ENCODE results near the gene SPOUT1.
"Not testable (repeated sequence)": the region's sequence is repeated elsewhere in the genome, so short reads cannot be mapped to it uniquely, and the experiment has no call there.

SPOUT1 gene

DNA sequence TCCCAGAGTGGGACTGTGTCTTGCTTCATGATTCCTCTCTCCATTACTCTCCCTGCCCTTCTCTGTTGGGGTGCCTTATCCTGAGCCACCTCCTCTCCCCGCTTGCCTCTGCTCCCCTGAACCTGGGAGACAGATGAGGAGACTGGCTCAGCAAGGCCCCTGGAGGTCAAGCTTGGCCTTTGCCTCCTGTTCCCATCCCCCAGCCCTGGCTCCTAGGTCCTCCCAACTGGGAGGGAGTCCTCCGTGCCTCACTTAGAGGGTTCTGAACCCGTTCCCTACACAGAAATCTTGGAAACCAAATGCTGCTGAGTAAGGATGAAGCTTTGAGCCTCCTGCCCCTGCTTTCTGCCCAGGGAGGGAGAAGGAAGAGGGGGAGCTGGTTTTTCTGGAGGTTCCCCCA is 21.1 kb downstream of the SPOUT1 start:
- no peak for DNase-seq

DNA sequence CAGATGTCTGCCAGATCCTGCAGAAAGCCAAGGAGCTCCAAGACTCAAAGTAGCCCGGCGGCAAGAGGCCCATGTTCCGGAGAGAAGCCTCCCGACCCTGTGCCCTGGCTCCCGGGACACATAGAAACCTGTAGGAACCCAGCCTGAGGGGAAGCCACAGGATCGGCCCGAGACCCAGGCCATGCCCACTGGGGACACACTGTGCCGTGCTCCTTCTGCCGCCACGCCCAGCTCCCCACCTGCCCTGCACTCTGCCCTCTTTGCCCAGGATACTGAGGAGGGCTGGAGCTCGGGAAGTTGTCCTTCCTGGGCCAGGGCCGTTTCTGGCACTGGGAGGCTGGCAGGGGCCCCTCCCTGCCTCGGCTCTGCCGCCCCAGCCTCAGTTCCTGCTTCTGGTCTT is 21.8 kb downstream of the SPOUT1 start:
- DNase-seq: no peak

DNA sequence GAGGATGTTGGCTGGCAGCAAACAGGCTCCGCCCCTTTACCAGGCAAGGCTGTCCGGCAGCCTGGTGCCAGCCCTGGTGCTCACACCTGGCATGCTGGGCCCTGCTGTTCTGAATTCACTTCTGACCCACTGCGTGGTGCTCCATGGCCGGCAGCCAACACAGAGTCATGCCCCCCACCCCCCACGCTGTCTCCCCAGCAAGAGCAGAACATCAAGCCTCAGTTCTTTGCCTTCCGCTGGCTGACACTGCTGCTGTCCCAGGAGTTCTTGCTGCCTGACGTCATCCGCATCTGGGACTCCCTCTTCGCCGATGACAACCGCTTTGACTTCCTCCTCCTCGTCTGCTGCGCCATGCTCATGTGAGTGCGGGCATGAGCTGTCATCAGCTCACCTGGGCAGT is 23.9 kb downstream of the SPOUT1 start:
- no peak for DNase-seq

DNA sequence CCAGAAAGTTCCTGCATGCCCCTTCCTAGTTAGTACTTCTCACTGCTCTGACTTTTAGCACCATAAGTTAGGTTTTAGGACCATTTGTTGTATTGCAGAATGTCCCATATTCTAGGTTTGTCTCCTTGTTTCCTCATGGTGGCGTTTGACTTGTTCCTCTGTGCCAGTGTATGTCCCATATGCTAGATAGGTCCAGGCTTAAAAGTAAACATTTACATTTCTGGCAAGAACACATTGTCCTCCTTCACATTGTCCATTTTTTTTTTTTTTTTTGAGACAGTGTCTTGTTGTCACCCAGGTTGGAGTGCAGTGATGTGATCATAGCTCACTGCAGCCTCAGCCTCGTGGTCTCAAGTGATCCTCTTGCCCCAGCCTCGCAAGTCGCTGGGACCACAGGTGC is 27.1 kb downstream of the SPOUT1 start:
- no peak for DNase-seq

DNA sequence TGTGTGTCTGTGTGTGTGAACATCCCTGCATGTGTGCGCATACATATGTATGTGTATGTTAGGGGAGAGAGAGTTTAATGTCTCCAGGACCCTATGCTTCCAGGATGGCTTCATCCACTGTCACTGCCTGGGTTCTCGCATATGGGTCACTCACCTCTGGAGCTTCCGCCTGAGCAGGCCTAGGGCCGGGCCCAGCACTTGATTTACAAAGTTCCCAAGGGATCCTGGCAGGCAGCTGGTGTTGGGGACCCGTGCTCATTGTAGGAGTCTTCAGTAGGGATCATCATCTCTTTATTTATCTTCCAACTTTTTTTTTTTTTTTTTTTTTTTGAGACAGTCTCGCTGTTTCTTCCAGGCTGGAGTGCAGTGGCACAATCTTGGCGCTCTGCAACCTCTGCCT is 29.5 kb downstream of the SPOUT1 start:
- no peak for DNase-seq

DNA sequence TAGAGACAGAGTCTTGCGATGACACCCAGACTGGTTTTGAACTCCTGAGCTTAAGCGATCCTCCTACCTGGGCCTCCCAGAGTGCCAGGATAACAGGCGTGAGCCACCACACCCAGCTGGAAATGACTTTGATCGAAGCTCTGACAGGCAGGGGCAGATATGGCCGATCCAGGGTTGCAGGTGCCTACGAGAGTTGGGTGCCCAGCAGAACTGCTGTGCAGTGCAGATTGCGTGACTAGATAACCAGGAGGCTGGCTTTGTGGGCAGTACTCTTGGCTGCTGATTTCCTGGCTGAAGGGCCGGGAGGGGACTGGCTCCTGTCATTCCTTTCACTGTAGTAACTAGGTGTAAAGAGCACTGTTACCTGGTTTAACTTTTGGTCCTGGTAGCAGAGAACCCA is 30.7 kb downstream of the SPOUT1 start:
- peak; percentile 56 for DNase-seq

DNA sequence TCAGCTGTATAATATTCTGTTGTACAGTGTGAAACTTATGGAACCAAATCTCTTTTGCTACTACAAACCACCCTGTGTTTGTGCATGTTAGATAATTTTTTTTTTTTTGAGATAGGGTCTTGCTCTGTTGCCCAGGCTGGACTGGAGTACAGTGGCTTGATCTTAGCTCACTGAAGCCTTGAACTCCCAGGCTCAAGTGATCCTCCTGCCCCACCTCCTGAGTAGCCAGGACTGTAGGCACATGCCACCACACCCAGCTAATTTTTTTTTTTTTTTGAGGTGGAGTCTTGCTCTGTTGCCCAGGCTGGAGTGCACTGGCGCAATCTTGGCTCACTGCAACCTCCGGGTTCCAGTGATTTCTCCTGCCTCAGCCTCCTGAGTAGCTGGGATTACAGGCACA is 34.6 kb downstream of the SPOUT1 start:
- not testable (repeated sequence) for DNase-seq

DNA sequence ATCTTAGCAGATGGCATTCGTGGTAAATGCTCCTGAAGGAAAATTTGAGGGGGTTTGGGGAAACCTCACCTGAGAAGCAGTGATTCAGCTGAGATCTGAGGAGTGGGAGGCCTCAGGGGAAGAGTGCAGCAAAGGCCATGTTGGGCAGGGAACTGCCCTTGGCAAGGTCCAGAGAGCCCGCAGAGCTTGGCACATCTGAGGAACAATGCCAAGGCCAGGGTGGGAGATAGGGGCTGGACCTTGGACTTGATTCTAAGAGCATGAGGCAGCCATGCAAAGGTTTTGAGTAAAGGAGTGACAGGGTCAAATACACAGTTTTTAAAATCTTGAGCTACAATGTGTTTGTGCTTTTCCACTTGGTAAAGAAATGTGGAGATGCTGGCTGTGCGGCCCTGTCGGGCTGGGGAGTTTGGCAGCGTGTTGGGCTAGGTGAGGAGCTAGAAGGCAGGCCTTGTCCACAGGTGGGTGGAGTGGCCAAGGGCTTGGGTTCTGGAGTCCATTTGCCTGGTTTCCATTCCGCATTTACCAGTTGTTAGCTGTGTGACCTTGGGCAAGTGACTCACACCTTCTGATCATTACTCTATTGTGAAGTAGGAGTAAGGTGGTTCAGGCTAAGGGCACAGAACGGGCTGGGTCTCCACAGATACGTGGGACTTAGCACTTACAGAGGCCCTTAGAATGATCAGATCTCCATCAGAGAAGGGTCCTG is 36.5 kb downstream of the SPOUT1 start:
- no peak for DNase-seq

DNA sequence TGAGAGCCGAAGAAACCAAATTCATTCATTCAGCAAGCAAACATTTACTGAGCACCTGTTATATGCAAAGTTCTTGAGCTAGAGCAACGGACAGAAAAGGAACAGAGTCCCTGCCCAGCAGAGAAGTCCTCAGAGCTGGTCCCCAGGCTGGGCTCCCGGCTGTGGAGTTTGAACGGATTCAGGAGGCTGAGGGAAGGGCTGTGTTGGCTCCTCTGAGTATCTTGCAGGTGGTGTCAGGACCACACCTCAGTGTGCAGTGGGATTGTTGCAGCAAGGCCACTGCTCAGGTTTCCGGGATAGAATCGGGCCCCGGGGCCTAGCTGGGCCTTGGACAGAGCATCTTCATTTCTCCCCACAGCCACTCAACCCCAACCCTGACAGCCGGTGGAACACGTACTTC is 37.5 kb downstream of the SPOUT1 start:
- DNase-seq: no peak

DNA sequence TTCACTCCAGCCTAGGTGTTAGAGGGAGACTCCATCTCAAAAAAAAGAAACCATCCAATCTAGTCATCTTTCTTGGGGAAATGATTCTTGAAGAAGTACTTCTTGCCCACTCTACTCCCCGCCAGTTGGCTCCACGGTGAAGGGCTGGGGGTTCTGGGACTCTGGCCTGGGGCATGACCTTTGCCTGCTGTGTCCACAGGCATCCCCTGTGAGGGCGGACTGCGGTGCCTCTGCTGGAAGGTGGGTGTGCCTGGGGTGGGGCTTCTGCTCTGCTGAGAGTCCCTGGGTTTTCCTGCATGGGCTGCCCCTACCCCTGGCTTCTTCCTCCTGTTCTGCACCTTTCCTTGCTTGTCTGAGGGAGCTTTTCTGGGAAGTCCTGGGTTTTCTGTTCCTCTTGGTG is 39.1 kb downstream of the SPOUT1 start:
- DNase-seq: no peak

DNA sequence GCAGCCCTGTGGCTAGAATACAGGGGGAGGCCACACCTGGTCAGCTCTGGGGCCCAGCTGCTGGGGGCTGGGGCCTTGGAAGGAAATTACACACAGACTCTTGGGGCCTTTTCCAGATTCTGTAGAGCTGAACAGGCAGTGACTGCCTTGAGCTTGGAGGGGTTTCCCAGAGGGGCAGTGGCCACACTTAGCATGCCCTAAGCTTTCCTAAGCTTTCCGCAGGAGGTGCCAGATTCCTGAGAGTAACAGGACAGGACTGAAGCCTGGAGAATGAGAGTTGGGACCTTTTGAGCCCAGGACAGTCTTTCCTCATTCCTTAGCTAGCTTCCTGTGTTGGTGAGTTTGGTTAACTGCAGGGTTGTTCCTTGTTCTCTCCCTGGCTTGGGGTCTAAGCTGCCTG is 41.1 kb downstream of the SPOUT1 start:
- no peak for DNase-seq

DNA sequence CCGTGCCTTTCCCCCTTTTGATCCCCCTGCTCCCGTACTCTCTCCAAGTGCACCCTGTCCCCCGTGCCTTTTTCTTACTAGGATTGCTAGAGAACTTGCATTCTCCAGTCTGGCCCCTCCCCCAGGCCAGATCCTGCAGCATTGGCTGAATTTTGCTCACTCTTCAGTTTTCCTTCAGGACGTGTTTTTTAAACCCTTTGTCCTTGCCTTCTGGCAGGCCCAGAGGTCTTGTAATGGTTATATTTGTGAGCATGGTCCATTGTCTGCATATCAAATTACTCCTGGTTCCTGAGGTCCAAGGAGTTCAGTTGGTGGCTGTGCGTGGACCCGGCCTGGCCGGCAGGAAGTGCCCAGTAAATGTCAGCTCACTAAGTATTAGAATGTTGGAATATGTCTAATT is 41.9 kb downstream of the SPOUT1 start:
- peak; percentile 39 for DNase-seq

DNA sequence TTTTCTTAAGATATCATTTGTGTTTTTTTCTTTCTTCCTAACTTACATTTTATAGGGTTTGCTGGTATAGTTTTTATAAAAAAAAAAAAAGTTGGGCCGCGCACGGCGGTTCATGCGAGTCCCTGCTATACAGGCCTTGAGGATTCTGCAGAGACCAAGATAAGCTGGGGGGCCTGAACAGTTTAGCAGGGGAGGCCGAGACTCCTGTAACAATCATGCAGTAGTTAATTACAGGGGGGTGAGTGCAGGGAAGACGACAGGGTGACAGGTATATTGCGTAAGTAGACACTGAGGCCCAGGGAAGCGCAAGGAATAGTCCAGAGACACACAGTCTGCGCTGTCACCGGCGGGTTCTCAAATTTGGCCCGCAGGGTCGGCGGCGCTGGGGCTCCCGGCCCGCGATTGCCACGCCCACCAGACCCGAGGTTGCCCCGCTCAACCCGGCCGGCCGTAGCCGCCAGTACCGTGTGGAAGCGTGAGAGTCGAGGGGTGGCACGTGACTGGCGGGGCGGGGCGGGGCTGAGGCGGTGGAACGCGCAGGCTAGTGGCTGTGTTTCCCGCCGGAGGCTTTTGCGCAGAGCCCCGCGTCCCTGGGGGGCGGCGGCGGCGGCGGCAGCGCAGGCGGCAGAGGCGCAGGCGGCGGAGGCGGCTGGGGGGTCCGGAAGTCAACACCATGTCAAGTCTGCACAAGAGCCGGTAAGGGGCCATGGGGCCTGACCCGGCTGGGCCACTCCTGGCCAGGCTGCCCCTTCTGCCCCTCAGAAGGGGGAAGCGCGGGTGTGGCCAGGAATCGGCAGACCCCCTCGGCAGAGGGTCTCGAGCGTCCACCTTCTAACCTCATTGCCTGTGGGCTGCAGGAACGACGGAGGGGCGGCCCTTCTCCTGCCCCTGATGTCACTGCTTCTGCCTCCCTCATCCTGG is 42.7 kb downstream of the SPOUT1 start, which contains the start of gene TBC1D13:
TSS of gene TBC1D13 (plus strand) at position 573 of the 921 bp plus-strand sequence. CDS start at position 674, 101 bp downstream.
- peak; percentile 92 for DNase-seq

DNA sequence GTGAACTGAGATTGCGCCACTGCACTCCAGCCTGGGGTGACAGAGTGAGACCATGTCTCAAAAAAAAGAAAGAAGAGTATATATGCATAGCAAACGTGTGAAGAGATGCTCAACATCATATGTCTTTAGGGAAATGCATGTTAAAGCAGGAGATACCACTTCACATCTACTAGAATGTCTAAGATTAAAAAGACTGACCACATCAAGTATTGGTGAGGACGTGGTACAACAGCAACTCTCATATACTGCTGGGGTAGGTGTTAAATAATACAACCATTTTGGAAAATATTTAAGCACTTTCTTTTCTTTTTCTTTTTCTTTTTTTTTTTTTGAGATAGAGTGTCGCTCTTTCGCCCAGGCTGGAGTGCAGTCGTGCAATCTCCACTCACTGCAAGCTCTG is 44.2 kb downstream of the SPOUT1 start:
- DNase-seq: no peak

DNA sequence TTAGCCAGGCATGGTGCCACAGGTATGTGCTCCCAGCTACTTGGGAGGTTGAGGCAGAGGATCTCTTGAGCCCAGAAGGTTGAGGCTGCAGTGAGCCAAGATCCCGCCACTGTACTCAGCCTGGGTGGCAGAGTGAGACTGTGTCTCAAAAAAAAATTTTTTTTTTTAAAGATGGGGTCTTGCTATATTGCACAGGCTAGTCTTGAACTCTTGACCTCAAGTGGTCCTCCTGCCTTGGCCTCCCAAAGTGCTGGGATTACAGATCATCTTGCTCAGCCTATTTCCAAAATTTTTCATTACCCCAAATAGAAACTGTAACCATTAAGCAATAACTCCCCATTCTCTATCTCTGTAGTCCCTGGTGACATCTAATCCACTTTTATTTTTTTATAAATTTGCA is 46.9 kb downstream of the SPOUT1 start:
- no peak for DNase-seq

DNA sequence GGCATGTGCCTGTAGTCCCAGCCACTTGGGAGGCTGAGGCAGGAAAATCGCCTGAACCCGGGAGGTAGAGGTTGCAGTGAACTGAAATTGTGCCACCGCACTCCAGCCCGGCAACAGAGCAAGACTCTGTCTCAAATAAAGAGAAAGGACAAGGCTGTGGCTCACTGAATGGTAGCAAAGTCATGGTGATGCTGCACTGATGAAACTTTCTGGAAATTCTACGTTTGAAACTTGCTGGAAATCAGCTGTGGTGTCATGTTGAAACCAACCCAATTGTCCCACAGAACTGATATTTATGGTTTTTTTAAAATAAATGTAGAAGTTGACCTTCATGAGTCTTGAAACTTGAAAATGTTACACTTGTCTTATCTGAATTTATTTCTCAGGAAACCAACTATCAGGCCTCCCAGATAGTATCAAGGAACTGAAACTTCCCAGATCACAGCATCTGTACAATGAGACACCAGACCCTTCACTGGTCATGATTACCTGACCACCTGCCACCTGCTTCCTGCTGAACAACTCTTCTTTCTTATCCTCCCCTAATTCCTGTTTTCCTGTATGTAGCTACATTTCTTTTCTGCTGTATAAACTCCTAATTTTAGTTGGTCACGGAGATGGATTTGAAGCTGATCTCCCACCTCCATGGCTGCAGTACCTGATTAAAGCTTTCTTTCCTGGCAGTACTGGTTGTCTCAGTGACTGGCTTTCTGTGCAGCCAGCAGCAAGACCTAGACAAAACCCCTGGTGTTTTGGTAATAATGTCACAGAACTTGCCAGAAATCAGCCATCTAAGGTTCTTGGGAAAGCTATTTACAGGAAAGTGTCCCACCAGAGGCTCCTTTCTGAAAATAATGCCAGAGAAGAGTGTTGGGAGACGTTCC is 48.2 kb downstream of the SPOUT1 start:
- no peak for DNase-seq

DNA sequence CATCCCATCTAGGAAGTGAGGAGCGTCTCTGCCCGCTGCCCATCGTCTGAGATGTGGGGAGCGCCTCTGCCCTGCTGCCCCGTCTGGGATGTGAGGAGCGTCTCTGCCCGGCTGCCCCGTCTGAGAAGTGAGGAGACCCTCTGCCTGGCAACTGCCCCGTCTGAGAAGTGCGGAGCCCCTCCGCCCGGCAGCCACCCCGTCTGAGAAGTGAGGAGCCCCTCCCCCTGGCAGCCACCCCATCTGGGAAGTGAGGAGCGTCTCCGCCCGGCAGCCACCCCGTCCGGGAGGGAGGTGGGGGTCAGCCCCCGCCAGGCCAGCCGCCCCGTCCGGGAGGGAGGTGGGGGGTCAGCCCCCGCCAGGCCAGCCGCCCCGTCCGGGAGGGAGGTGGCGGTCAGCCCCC is 49.5 kb downstream of the SPOUT1 start:
- DNase-seq: not testable (repeated sequence)

DNA sequence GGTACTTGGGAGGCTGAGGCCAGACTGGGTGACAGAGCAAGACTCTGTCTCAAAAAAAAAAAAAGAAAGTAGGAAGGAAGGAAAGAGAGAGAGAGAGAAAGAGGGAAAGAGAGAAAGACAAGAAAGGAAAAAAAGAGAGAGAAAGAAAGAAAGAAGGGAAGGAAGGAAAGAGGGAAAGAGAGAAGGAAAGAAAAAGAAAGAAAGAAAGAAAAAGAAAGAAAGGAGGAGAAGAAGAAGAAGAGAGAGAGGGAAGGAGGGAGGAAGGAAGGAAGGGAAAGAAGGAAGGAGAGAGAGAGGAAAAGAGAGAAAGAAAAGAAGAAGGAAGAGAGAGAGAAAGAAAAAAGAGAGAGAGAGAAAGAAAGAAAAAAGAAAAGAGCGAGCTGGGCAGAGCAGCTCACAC is 54.8 kb downstream of the SPOUT1 start:
- DNase-seq: no peak

DNA sequence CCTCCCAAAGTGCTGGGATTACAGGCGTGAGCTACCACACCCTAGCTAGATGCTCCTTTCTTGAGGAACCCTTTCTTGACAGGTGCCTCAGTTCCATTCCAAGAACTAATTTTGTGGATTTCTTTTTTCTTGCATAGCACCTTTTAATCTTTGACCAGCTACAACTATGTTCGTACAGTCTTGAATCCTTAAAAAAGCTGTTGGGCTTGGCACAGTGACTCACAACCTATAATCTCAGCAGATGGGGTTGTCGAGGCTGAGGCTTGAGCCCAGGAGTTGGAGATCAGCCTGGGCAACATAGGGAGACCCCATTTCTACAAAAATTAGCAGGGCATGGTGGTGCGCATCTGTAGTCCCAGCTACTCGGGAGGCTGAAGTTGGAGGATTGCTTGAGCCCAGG is 56.5 kb downstream of the SPOUT1 start:
- no peak for DNase-seq

DNA sequence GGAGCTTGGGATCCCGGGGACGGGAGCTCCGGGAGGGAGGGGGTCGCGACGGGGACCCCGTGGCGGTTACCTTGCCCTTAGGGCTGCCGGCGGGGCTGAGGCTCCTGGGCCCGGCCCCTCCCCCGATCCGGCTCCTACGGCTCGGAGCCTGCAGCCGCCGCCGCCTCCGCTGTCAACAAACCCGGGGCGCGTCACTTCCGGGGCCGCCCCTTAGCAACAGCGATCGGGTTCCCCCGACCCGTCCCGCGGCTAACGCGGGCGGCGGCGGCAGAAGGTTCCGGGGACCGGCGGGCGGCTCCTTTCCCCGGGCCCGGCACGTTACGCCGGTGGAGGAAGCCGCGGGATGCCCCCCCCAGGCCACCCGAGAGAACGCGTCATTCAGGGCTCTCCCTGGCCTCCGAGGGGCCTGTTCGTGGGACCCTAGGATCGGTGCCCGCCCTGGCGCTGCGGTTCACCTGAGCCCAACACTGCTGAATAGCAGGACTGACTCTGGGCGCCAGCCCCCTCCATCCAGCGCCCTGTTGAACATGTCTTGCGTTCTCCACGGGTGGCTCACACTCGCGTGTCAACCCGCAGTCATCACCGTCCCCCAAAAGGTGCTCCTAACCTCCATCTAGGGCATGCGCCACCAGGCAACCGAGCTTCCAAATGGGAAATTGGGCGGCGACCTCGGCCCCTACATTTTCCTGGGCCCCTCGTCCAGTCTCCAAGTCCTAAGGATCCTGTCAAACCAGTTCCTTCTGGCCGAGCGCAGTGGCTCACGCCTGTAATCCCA is 57.7 kb downstream of the SPOUT1 start, which contains the start of gene ZER1:
TSS of gene ZER1 (minus strand) at position 183 of the 775 bp plus-strand sequence. CDS start 16,362 bp downstream, outside the sequence.
- DNase-seq: peak; percentile 96

DNA sequence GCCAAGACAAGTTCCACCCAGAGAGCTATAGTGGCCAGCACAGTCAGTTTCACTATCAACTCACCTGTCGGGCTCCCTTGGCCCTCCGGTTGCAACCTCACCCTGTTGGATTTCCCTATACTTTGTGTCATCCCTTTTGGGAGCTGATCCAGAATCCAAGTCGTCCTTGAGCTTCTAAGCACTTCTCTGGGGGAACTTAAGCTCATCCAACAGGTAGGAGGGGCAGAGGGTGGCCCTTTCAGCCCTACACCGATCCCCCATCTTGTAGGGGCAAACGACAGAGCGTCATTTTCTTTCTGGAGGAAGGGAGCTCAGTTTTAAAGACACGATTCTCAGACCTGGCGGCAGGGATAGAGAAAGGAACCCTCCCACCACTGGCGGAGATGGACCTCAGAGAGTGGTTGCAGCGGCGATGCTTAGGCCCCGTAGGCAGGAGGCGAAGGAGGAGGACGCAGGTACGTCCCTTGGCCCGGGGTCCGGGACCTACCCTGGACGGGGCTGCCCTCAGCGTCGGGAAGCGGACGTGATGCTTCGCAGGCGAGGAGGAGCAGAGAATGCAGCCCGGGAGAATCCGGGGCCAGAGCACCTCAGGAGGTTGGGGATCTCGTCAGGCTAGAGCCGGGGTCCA is 58.4 kb downstream of the SPOUT1 start:
- peak; percentile 30 for DNase-seq

Measured in hematopoietic multipotent progenitor cell treated with erythropoietin and hydrocortisone succinate and interleukin-3 and kit ligand, for 6 days (in vitro differentiated cells).